CD4-positive, alpha-beta T cell treated with Interleukin-4 for 4 hours (primary cell): ENCODE data around the gene ARID2.

Experiments
- DNase-seq: peaks from one replicate; pipeline ENCODE4 v3.0.0-alpha.2; 2020

ARID2 gene

DNA sequence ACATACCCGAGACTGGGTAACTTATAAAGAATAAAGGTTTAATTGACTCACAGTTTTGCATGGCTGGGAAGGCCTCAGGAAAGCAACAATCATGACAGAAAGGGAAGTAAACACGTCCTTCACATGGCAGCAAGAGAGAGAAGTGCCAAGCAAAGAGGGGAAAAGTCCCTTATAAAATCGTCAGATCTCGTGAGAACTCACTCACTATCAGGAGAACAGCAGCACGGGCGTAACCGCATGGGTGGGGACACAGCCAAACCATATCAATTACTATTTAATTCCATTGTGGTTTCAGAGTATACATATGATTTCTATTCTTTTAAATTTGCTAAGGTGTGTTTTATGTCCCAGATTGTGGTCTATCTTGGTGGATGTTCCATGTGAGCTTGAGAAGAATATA is 142.9 kb downstream of the ARID2 start:
- no peak for DNase-seq

DNA sequence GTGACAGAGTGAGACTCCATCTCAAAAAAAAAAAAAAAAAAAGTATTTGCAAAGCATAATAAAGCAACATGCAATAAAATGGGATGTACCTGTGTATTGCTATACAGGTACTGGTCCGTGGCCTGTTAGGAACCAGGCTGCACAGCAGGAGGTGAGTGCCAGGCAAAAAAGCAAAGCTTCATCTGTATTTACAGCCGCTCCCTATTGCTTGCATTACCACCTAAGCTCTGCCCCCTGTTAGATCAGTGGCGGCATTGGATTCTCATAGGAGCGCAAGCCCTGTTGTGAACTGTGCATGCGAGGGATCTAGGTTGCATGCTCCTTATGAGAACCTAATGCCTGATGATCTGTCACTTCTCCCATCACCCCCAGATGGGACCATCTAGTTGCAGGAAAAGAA is 147.6 kb downstream of the ARID2 start:
- DNase-seq, result no peak

DNA sequence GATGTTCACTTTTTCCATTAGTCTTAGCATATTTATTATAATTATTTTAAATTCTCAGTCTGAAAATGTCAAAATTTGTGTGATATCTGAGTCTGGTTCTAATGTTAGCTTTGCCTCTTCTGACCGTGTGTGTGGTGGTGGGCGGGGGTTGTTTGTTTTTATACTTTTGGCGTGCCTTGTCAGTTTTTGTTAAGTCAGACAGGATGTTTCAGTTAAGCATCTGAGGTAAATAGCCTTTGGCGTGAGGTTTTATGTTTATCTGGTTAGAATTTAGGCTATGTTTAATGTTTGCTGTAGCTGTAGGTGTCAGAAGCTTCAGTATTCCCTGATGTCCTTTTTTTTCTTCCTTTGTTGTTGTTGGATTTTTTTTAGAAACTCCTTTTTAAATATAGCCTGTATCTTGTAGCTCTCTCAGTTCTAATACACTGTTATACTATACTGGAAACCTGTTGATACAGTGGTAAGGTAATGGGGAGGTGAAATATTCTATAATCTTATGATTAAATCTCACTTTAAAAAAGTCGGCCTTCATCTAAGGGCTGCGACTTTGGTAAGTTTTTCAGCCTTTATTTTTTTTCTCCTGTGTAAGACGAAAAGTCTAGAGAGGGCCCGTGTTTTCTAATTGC is 149.2 kb downstream of the ARID2 start:
- peak; percentile 55 for DNase-seq

DNA sequence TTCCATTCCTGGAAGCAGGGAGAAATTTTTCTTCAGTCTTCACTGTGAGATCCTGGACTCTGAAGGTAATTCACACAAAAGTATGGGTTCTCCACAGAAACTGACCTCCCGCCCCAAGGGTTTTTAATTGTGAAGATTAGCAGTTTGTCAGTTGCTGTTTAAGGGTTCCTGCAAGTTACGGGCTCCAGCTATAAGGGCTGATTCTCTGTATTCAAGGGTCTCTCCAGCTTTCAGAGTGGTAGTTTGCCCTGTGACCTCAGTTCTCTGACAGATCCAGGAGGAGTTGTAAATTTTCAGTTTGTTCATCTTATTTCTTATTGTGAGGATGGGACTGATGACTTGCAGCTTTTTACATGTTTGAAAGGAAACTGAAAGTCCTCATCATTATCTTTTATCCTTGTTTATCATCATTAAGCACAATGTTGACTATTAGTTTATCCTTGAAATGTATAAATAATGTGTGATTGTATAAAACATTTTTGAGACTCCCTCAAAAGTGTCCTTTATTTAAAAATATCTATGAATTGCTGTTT is 149.9 kb downstream of the ARID2 start:
- no peak for DNase-seq

DNA sequence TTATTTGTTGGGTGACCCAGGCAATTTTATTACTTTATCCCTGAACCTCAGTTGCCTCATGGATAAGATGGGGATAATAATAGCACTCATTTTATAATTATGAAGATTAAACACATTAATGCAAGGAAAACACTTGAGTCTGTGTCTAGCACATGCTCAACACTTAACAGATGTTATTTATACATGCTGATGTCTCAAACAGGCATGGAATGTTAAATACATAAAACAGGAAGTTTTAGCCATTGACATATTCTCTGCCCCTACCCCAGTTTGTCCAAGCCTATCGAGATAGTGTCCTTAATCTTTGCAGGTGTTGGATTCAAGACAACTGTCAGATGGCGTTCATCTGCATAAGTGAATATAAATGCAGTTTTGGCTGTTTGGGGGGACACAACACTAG is 151.0 kb downstream of the ARID2 start:
- DNase-seq, result no peak

DNA sequence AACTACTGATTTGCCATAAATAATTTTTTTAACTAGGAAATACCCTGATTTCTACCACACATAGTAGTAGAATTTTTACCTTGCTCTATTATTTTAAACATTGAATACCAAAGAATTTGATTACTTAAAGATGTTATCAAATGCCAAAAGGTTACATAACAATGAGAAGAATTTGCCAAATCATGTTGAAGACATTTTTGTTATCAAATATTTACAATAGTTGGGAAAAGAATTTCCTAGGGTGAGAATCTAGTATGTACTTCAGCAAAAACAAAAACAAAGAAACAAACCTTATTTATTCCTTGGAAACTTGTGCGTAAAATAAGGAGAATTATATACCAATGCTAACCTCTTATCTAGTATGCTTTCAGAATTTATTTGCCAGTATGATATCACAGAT is 153.7 kb downstream of the ARID2 start:
- DNase-seq, result no peak

DNA sequence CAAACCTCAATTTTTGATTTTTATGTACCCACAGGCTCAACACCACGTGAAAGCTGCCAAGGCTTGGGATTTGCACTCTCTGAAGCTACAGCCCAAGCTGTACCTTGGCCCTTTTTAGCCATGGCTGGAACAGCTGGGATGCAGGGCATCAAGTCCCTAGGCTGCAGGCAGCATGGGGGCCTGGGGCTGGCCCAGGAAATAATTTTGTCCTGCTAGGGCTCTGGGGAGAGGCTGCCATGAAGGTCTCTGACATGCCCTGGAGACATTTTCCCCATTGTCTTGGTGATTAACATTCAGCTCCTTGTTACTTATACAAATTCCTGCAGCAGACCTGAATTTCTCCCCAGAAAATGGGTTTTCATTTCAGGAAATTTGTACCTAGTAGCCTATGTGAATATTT is 157.2 kb downstream of the ARID2 start:
- DNase-seq, result no peak

DNA sequence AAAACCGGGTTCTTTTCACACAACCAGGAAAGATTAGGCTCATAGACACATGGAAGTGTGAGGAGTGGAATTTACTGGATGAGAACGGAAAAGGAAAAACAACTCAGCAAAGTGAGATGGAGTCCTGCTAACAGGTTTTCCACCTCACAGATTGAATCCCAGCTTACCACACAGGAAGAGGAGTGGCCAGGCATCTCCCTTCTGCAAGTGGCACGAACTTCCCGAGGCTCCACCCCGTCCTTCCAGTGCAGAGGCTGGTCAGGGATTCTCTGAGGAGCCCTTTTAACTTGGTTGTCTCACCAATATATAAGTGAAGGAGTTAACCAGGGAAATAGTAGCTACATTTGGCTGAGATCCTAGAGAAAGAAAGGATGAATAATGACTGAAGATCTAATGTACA is 158.0 kb downstream of the ARID2 start:
- no peak for DNase-seq

DNA sequence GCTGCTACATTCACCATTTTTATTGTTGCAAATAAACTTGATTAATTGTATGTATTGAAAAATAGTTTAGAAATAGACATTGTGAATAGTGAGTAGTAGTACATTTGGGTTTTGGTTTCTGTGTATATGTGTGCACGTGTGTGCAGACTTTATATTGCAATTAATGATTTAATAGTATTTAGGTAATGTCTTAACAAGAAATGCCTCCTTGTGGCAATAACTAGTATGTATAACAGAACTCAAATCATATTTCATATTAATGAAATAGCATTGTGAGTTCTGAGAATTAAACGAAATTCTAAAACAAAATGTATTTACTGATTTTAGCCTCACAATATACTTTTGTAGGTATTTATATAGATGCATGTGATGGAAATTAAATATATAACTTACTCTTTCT is 160.8 kb downstream of the ARID2 start:
- no peak for DNase-seq

DNA sequence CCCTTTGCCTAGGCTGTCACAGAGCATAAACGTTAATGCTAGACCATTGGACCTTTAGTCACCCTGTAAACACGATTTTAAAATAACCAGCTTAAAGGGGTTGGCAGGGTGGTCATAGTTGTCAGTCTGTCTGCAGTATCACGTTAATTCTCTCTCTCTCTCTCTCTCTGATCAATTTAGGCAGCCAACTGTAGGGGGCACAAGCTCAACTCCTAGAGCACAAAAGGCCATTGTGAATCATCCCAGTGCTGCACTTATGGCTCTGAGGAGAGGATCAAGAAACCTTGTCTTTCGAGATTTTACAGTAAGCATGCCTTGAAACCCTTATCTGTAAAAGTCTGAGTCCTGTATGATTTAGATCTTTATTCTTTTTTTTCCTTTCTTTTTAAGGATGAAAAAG is 163.7 kb downstream of the ARID2 start:
- DNase-seq, result no peak

DNA sequence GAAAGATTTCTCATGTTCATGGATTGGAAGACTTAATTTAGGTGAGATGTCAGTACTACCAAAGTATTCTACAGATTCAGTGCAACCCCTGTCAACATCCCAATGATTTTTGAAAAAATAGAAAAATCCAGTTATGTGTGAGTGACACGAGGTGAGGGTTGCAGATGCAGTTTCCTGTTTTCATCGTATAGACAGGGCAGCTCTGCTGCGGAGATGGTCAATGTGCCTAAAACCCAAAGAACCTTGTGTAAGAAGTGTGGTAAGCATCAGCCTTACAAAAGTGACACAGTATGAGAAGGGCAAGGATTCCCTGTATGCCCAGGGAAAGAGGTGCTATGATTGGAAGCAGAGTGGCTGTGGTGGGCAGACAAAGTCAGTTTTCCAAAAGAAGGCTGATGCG is 166.5 kb downstream of the ARID2 start:
- DNase-seq, result no peak

DNA sequence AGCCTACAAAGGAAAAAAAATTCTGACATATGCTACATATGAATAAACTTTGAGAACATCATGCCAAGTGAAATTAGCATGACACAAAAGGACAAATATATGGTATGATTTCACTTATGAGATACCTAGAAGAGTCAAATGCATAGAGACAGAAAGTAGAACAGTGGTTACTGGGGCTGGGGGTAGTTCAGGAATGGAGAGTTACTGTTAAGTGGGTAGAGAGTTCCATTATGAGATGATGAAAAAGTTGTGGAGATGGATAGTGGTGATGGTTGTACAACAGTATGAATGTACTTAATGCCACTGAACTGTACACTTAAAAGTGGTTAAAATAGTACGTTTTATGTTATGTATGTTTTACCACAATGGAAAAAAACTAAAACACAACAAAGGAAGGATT is 168.6 kb downstream of the ARID2 start:
- DNase-seq, result no peak

DNA sequence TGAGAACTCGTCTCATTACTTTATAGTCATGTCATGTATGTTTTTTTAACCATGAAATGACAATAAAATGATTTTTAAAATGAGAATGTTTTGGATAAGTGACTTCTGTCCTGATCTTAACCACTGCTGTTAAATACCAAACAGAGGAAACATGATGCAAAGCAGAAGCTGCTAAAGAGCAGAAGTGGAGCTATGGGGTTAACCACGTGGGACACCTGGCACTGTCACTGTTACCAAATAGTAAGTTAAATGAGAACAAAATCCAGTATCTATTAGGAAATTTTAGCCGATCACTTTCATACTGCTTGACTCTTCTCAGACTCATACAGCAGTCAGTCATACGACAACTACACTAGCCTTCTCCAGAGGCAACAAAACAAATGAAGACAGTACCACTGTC is 178.4 kb downstream of the ARID2 start:
- DNase-seq, result no peak

DNA sequence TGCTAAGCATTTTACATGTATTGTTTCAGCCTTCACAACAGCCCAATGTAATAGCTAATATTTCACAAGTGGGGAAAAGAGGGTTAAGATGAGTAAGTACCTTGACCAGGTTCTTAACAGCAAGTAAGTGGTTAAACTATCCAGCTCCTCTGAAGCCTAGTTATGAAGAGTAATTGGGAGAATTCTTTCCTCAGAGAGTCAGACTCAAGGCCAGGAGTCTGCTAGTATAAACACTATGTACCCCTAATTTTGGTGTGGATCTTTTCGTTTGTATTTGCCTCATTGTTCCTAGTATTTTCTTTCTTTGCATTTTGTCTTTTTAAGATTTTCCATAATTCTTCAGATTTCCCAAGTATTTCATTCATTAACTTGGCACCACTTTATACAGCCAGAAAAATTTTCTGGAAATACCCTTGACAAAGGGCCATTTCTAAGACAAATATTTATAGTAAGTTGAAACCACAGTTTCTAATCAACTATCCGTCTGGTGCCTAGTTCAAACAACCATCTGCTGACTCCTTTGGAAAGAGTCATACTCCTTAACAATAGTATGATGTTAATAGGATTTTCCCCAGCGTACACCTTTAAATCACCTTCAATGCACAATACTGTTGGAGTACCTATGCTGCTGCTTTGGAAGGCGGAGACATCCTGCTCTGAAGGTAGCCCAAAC is 179.7 kb downstream of the ARID2 start:
- DNase-seq, result no peak

DNA sequence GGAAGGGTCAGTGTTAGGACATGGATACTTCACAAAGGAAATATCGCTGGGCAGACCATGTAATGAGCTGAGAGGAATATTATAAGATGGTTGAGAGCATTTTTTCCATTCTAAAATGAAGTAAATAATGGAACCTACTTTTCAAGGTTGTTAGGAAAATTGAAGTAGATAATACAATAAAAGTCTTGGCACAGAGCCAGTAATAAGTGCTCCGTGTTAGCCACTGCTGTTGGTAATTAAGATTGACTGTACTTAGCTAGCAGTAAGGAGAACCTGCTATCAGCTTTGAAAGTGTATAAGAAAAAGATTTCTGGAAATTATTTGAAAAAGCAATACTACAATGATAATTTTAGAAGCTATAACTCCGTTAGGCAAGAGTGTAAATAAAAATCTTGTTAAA is 183.3 kb downstream of the ARID2 start:
- no peak for DNase-seq

DNA sequence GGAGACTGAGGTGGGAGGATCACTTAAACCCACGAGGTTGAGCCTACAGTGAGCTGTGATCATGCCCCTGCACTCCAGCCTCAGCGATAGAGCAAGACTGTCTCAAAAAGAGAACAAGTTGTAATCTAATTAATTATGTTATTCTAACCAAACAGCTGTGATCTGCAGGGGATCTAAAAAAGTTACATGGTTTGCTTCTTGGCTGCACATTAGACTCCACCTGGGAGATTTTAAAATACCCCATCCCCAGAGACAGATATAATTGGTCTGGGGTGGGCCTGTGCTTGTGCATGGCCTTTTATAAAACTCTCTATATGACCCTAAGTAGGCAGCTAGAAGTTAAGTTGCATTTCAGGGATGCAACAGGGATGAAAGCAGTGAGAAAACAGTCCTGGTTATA is 184.1 kb downstream of the ARID2 start:
- DNase-seq, result no peak

DNA sequence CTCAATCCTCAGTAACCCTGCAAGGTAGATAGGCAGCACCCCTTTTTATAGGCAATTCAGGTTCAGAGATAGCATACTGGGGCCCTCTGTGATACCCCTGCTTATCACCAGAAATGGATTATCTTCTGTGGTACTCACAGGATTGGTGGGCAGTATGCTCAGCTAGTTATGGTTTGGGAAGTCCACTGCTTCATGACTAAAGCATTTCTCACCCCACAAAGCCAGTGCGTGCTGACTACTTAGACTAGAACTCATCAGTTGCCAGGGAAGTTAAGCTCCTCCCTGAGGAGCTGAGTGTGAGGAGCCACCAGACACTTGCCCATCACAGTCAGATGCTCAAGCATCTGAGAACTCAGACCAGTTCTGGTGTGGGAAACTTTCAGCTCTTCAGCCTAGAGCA is 184.6 kb downstream of the ARID2 start:
- no peak for DNase-seq

DNA sequence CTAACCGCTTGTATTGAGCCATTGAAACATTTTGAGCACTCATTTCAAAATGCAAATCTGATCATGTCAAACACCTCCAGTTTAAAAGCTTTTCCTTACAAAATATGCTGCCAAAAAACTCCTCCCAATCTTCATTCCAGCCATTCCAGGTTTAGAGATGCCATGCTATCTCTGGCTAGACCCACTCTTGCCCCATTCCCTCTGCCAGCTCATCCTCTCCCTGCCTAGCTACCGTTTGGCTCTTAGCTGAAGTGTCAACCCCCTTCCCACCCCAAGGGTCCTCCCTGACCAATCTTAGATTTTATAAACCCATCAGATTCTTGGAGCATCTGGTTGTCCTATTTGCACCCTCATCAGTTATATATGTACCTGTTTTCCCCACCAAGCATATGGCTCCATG is 185.9 kb downstream of the ARID2 start:
- no peak for DNase-seq

DNA sequence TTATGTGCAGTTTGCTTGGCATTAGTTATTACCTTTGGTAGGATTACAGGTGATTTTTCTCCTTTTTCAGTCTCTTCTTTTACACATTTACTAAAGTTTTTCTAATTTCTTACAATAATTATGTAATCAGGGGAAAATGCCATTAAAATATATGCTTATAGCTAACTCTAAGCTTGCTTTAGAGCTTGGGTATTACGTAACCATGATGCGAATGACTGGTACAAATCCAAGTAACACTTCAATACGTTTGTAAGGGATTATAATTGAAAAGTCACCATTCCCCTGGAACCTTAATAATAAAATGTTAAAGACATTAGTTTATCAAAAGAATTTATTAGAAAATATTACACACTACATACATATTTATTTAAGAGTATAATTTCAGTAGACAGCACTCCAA is 189.3 kb downstream of the ARID2 start:
- no peak for DNase-seq

DNA sequence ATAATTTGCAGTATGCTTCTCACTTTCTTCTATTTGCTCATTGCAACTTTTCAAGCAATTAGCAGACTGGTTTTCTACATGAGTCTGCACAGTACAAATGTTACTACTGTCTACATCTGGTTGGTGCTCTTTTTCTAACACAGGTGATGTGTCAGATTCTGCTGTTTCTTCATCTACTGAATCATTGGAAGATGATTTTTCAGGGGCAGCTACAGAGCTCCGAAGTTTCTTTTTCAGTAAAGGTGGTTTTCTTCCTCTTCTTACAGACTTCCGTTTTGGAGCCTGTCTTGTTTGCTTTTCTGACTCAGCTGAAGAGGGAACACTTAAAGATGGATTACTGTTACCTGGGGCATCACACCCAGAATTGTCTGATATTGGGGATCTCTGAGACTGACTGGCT is 198.8 kb downstream of the ARID2 start:
- DNase-seq, result no peak

DNA sequence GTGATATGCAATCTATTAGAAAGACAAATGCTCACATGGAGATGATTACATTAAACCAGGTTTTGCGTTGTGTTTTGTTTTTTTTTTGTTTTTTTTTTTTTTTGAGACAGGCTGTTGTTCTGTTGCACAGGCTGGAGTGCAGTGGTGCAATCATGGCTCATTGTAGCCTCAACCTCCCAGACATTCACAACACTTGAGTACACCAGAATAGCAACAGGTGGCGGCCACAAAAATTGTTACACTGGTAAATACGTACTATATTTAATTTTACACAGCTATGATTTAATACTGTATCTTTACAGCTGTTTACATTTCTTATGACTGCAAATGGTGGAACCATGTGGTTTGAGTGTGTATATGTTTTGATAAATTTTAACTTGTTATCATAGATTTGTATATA is 200.9 kb downstream of the ARID2 start:
- no peak for DNase-seq

DNA sequence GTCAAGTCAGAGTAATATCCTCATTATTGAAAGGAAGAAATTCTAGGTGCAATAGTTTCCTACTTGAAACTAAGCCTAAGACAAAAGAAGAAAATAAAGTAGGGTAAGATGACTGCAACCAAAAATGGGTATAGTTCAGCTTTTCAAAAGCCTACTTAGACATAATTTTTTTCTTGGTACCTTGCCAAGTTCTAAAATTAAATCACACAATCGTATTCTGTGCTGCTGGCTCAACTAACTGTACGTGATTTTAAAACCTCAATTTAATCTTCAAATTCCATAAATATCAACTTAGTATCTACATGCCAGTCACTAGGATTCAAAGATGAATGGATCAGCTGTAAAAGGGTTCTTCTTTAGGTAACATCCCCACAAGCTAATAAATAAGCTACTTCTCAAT is 204.0 kb downstream of the ARID2 start:
- no peak for DNase-seq

DNA sequence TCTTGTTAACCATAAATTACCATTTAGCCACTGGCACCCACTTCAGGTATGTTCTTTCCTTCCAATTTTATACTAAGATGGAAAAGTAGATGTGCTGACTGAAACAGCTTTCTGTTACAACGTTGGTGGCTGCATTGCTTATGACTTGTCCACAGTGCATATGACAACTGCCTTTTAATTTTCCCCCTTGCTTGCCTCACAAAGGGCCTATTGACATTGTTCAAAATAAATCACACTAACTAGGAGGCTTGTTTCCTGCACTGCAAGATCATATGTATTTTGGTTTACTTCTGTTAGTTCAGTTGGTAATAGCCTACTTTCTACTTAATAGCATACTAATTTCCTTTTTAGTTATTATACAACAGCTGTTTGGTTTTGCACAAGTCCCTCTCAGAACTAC is 205.4 kb downstream of the ARID2 start:
- no peak for DNase-seq

DNA sequence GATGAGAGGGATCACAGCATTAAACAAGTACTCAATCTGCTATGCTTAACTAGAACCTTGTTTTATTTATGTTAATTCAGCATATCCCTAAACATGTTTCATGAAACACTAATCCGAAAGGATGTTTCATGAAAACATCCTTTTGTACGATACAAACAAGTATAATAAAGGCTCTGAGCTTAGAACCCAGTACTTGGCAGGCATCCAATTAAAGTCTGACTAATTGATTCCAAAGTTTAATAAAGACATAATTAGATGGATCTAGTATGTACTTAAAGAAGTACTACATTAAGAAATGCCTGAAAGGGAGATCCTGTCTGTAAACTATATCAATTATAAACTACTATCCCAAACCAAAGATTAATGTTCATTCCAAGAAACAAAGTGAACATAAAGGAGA is 209.1 kb downstream of the ARID2 start:
- DNase-seq, result no peak

DNA sequence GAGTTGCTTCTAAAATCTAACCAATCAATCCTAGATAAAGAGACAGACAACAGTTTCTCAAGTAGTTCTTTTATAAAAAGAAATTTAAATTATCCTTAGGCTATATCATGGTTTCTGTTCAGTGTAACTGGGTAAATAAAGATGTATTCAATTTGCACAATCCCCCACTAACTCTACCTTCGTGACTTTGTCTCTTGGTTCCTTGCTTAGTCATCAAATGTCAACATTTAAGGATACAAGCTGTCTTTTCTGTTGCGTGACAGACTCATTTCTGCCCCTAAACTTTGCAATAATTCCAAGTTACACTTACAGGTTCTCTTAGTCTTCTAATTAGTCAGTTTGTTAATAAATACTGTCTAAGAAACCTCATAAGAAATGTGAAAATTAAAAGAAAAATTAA is 210.3 kb downstream of the ARID2 start:
- DNase-seq, result no peak
